ENCODE results near the gene CTSK.
"Not testable (repeated sequence)": the region's sequence is repeated elsewhere in the genome, so short reads cannot be mapped to it uniquely, and the experiment has no call there.

Gene CTSK

GRCh38 chr1:150805899-150806298 is 2.2 kb downstream of the CTSK start:
- no peak for DNase-seq

DNA sequence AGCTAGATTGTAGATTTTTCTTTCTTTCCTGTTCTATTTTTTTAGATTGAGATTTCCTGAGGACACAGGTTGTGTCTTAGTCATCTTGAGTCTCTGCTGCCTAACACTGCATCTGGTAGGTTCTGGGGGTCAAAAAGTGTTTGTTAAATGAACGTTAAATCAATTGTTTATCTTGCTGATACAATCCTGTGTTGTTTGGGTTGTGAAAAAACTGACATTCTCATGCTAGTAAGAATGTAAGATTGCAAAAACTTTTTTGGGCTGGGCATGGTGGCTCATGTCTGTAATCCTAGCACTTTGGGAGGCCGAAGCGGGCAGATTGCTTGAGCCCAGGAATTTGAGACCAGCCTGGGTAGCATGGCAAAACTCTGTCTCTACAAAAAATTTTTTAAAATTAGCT is 3.4 kb downstream of the CTSK start:
- DNase-seq = no peak

DNA sequence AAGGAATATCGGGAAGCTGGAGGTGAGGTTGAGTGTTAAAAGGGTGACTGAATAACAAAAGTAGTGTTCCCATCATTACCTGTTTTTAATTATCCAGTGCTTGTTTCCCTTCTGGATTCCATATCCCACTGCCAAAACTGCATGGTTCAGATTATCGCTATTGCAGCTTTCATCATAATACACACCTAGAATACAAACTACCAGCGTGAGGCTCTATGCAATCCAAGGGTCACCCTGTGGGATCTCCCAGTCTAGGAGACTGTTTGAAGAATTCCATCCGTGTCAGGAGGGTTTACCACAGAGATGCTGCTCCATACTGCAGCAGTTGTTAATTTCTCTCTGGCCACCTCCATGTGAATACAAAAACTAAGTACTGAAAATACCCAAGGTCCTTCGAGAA is 9.0 kb downstream of the CTSK start:
- DNase-seq = no peak

DNA sequence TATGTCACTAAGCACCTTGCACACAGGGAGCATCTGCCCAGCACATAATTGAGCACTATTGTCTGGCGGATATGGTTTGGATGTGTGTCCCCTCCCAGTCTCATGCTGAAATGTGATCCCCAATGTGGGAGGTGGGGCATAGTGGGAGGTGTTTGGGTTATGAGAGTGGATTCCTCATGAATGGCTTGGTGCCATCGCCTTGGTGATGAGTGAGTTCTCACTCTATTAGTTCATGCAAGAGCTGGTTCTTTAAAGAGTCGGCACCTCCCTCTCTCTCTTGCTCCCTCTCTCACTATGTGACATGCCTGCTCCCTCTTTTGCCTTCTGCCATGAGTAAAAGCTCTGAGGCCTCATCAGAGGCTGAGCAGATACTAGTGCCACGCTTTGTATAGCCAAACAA is 9.5 kb downstream of the CTSK start:
- DNase-seq = no peak

DNA sequence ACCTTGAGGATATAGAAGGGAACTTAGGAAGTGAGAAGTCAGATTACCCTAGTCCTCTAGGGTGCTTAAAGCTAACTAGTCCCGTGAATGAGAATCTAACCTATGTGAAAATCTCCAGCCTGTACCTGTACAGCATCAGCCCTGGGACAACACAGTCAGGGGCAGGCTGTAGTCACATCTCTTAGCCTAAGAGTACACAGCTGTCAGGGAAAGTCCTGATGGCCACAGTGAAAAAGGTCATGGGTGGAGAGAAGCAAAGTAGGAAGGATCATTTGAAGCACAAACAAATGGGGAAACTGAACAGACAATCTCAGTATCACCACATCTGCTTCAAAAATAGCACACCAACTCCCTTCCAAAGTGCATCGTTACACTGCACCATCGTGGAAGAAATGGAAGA is 11.7 kb downstream of the CTSK start:
- DNase-seq = peak in 1 of 4 experiments; percentile 43

DNA sequence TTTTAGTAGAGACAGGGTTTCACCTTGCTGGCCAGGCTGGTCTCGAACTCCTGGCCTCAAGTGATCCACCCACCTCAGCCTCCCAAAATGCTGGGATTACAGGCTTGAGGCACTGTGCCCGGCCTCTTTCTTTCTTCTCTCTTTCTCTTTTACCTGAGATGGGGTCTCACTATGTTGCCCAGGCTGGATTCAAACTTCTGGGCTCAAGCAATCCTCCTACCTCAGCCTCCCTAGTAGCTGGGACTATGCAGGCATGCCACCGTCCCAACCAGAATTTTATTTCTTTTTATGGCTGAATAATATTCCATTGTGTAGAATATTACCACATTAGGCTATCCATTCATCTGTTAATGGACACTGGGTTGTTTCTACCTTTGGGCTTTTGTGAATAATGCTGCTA is 14.3 kb downstream of the CTSK start:
- DNase-seq = not testable (repeated sequence)

GRCh38 chr1:150793221-150793620 is 14.8 kb downstream of the CTSK start:
- peak; percentile 42 to 86 (median 67) for DNase-seq

- peak; percentile 70 to 94 (median 85) for DNase-seq
These were observed 16.5 kb downstream of the CTSK start for GRCh38 chr1:150791585-150791984.

GRCh38 chr1:150789396-150789795 is 18.7 kb downstream of the CTSK start:
- DNase-seq = peak; percentile 68 to 97 (median 88)

DNA sequence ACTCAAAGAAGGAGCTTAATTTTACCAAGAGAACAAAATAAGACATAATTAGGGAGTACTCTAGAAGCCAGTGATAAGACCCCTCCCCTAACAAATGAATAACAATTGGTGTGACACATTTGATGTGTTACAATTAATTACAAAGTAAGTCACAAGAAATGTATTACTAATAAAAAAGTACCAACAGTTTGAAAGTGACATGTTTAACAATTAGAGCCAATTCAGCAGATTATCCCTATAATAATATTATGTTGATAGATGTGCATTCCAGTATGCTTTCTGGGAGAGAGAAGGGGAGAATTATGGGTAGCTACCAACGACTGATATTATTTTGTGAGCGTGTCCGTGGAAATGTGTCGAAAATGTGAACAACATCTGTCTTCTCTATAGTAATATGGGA is 19.1 kb downstream of the CTSK start:
- no peak for DNase-seq

GRCh38 chr1:150787455-150787854 is 20.6 kb downstream of the CTSK start:
- no peak for DNase-seq

DNA sequence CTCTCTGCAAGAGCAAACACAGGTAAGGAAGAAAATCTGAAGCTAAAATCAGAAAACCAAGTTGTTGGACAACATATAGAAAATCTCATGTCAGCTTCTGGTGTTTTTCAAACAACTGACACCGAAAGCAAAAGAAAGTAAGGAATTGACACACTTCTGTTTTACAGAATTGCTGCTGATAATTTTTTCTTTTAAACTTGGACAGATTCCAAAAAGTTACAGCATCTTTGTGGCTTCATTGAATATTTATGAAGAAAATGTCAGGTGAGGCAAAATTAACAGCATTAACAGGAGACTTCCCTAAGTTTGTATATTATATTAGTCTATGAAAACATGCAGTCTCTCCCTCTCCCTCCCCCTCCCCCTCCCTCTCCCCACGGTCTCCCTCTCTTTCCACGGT is 27.6 kb downstream of the CTSK start:
- DNase-seq = peak in 2 of 4 experiments; percentile 37 to 63

GRCh38 chr1:150778409-150778808 is 29.7 kb downstream of the CTSK start:
- no peak for DNase-seq

GRCh38 chr1:150777544-150777943 is 30.5 kb downstream of the CTSK start:
- peak in 3 of 4 experiments; percentile 41 to 62 (median 49) for DNase-seq

- DNase-seq = peak in 3 of 4 experiments; percentile 45 to 67 (median 55)
These were observed 32.0 kb downstream of the CTSK start for GRCh38 chr1:150775931-150776505.

DNA sequence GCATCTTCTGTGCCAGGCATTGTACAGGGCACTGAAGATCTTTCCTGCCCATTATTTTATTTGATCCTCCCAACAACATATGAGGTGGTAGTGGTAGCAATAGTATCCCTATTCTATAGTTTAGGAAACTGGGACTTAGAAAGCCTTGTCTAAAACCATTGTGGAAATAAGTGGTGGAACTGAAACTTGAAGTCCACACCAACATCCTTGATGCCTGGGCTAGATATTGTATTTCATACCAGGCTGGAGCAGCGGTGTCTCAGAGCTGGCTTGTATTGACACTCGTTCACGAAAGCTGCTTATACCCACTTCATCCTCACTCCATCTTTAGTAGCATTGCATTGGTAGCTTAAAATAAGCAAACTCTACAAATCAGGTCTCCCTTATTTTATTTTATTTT is 32.8 kb downstream of the CTSK start:
- DNase-seq = peak in 3 of 4 experiments; percentile 34 to 56 (median 36)

DNA sequence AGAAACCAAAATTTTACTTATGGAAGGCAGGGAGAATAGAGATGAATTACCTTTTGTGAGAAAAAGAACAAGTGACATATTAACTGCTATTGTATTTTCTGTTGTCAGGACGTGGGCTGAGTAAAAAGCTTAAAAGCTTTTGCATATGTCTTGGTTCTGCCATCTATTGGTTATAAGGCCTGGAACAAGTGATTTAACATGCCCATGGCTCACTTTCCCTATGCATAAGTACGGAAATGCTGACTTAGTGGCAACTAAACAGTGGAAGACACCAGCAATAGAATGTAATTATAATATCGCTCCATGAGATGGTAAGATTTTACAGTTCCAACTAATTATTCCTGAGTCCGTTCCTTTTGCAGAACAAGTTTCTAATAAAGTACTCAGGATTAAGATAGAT is 35.7 kb downstream of the CTSK start:
- no peak for DNase-seq

- not testable (repeated sequence) for DNase-seq
These were observed 40.4 kb downstream of the CTSK start for GRCh38 chr1:150767704-150768103.

- DNase-seq = not testable (repeated sequence)
These were observed 42.1 kb downstream of the CTSK start for GRCh38 chr1:150765977-150766301.

DNA sequence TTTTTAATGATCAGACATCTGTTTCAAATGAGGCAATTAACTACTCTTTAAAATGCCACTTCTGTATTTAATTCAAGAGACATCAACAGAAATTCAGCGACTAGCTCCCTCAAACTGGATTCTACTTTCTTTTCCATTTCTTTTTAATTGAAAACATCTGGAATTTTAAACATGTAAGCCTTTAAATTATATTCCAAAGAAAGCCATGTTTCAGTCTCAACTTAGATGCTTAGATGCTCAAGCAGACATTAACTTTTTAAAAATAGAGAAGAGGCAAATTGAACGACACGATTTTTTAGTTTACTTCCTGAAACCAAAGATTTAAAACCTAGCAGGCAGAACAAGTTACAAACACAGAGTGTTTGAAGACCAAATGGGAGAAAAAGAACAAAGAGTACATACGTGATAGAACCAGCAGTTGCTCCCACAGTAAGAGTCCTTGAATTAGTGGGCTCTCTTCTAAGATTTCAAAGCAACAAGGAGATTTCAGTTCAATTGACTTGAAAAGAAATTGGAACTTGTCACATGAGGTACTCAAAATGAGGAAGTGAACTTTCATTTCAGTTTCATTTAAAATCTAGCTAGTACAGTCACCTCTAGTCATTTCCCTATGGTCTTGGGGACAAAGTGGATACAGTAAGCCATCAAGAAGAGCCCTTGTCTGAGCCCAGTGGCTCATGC is 42.6 kb downstream of the CTSK start, which contains the start of gene CTSS:
TSS of gene CTSS (minus strand) at position 483 of the 681 bp plus-strand sequence. CDS start 1,015 bp downstream, outside the sequence.
- peak; percentile 63 to 95 (median 79) for DNase-seq

- peak in 3 of 4 experiments; percentile 17 to 57 (median 50) for DNase-seq
These were observed 43.4 kb downstream of the CTSK start for GRCh38 chr1:150764617-150765101.

DNA sequence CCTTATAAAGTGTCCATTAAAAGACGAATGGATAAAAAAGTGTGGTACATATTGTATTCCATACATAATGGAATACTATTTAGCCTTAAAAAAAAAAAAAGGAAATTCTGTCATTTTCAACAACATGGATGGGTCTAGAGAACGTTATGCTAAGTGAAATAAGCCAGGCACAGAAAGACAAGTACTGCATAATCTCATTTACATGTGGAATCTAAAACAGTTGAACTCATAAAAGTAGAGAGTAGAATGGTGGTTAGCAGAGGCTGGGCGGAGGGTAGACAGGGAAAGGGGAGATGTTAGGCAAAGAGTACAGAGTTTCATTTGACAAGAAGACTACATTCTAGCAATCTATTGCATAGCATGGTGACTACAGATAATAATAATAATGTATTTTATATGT is 45.0 kb downstream of the CTSK start:
- no peak for DNase-seq

DNA sequence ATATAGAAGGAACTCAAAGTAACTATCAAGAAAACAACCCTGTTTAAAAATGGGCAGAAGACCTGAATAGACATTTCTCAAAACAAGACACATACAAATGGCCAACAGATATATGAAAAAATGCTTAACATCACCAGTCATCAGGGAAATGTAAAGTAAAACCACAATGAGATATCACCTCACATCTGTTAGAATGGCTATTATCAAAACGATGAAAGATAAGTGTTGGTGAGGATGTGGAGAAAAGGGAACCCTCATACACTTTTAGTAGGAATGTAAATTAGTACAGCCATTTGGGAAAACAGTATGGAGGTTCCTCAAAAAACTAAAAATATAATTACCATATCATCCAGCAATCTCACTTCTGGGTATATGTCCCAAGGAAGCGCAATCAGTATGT is 45.5 kb downstream of the CTSK start:
- DNase-seq = no peak

- peak in 2 of 4 experiments; percentile 82 to 85 for DNase-seq
These were observed 46.3 kb downstream of the CTSK start for GRCh38 chr1:150761801-150762200.

All from suppressor macrophage (primary cell).